Activated B cell treated with CpG ODN at 0.5 μM for 24 hours (primary cell): Measurements from ENCODE around the gene CCDC86. TPM values are rescaled to one million over a fixed set of nuclear protein-coding genes. Genes with fewer than 3 reads are reported as not detected.

Source experiments
- ATAC-seq: fragments of 200-7000 bp; cut with Tn5 transposase; one replicate; pipeline ENCODE4 v1.10.0; 2021; ENCODE audit warnings: low read depth, mild to moderate bottlenecking, moderate library complexity
- CTCF ChIA-PET: fragments of 350-600 bp; sonication (Branson Sonifier 250); formaldehyde crosslinking; loops from one replicate; lab custom pipeline; 2021; ENCODE audit warnings: antibody characterized with exemption; lab: Charles Lee
- POLR2A ChIA-PET: fragments of 350-600 bp; sonication (Branson Sonifier 250); formaldehyde crosslinking; loops from one replicate; lab custom pipeline; 2021; ENCODE audit warnings: antibody characterized with exemption; lab: Charles Lee
- DNase-seq: peaks from one replicate; pipeline ENCODE4 v3.0.0; 2022
- H3K27ac Mint-ChIP-seq: one replicate; pipeline ENCODE4 v1.8.0; 2020; ENCODE audit warnings: mixed read lengths
- H3K27me3 Mint-ChIP-seq: one replicate; pipeline ENCODE4 v1.8.0; 2021; ENCODE audit warnings: mixed read lengths
- H3K36me3 Mint-ChIP-seq: one replicate; pipeline ENCODE4 v1.8.0; 2021; ENCODE audit warnings: low read depth, mixed read lengths
- H3K4me1 Mint-ChIP-seq: one replicate; pipeline ENCODE4 v1.8.0; 2021; ENCODE audit warnings: mixed read lengths
- H3K4me3 Mint-ChIP-seq: one replicate; pipeline ENCODE4 v1.8.0; 2020; ENCODE audit warnings: mild to moderate bottlenecking, mixed read lengths
- H3K9me3 Mint-ChIP-seq: one replicate; pipeline ENCODE4 v1.8.0; 2020; ENCODE audit warnings: mixed read lengths
- CTCF ChIP-seq: fragments of 200-600 bp; IDR thresholded peaks from one replicate; pipeline ENCODE4 v1.8.0; 2022; ENCODE audit warnings: antibody characterized with exemption, mild to moderate bottlenecking
- intact Hi-C: fragments of 100-400 bp; cut with micrococcal nuclease; formaldehyde crosslinking; loops from one replicate; pipeline ENCODE4 v1.15.1; 2024
- total RNA-seq: library from RNA; stranded (reverse); gene quantifications from 2 replicates; pipeline ENCODE4 v1.2.3, GENCODE V29; 2022

Gene CCDC86
- total RNA-seq, 1 donor from 2014 or later, result 30.3 TPM

GRCh38 chr11:60869451-60869825 lies 27.5 kb downstream of the CCDC86 start:
- ChIA-PET CTCF (no interaction called here), POLR2A (no interaction called here)
- Mint-ChIP-seq H3K27ac (no peak overlapping the region), H3K4me3 (no peak overlapping the region), H3K27me3 (no peaks in the 10 kb centered on the region), H3K4me1 (no peaks in the 10 kb centered on the region), H3K36me3 (no peaks in the 10 kb centered on the region), H3K9me3 (no peaks in the 10 kb centered on the region)
- no peak for TF ChIP-seq CTCF
- intact Hi-C loops, result no loop called here
- ATAC-seq (no peak), DNase-seq (no peak)

- ChIA-PET POLR2A (no interaction called here), CTCF (no interaction called here)
- DNase-seq, result no peak
- Mint-ChIP-seq H3K36me3 (no peaks in the 10 kb centered on the region), H3K4me1 (no peaks in the 10 kb centered on the region), H3K27ac (no peak overlapping the region), H3K9me3 (no peaks in the 10 kb centered on the region), H3K27me3 (no peaks in the 10 kb centered on the region), H3K4me3 (no peak overlapping the region)
- TF ChIP-seq CTCF, result no peak
- ATAC-seq, result no peak
- intact Hi-C loops, result no loop called here
Observed at GRCh38 chr11:60870276-60870675, 28.4 kb downstream of the CCDC86 start.

GRCh38 chr11:60870733-60871377 lies 28.9 kb downstream of the CCDC86 start:
- Mint-ChIP-seq H3K27me3 (no peaks in the 10 kb centered on the region), H3K4me1 (no peaks in the 10 kb centered on the region), H3K9me3 (no peaks in the 10 kb centered on the region), H3K27ac (no peak overlapping the region), H3K36me3 (no peaks in the 10 kb centered on the region), H3K4me3 (no peak overlapping the region)
- intact Hi-C loops, result no loop called here
- TF ChIP-seq CTCF, result no peak
- ChIA-PET POLR2A (no interaction called here), CTCF (interaction anchor here (1.0 kb wide), 1 partner anchor 28 kb away, joined by 4 read pairs; no protein-coding TSS in a partner anchor)
- no peak for ATAC-seq
- DNase-seq, result no peak

- no peaks in the 10 kb centered on the region for H3K4me1 Mint-ChIP-seq
- ChIA-PET CTCF (interaction anchor here (1.0 kb wide), 1 partner anchor 28 kb away, joined by 4 read pairs; no protein-coding TSS in a partner anchor), POLR2A (no interaction called here)
- no peak for ATAC-seq
- DNase-seq, result no peak
- intact Hi-C loops, result no loop called here
- H3K36me3 Mint-ChIP-seq, result no peaks in the 10 kb centered on the region
- H3K27me3 Mint-ChIP-seq, result no peaks in the 10 kb centered on the region
- H3K9me3 Mint-ChIP-seq, result no peaks in the 10 kb centered on the region
- no peak for TF ChIP-seq CTCF
- H3K4me3 Mint-ChIP-seq, result no peak overlapping the region
- no peak overlapping the region for H3K27ac Mint-ChIP-seq
Observed at GRCh38 chr11:60871378-60872061, 29.6 kb downstream of the CCDC86 start.

GRCh38 chr11:60872124-60872960 lies 30.4 kb downstream of the CCDC86 start:
- Mint-ChIP-seq H3K27ac (no peak overlapping the region), H3K4me1 (no peaks in the 10 kb centered on the region), H3K9me3 (no peaks in the 10 kb centered on the region), H3K36me3 (peaks cover 1% of the 10 kb centered on the region), H3K4me3 (no peak overlapping the region), H3K27me3 (no peaks in the 10 kb centered on the region)
- POLR2A ChIA-PET, result no interaction called here
- CTCF ChIA-PET, result no interaction called here
- TF ChIP-seq CTCF, result no peak
- intact Hi-C loops, result no loop called here
- no peak for ATAC-seq
- no peak for DNase-seq
